Vagina (tissue), 2 donors: ENCODE results near the gene LPIN1.

Experiments used
- POLR2A ChIP-seq, 2 donors: fragments of 450-650 bp; IDR thresholded peaks; one replicate each; pipeline ENCODE4 v1.6.1; 2017; ENCODE audit warnings: antibody characterized with exemption in 2 of 2, mild to moderate bottlenecking in 2 of 2, moderate library complexity in 2 of 2
- TF ChIP-seq, protein P1 (sequence below), 3 experiments: fragments of 450-650 bp in 2 of 3; fragments of 200-600 bp in 1 of 3; sonication (generic) in 1 of 3; IDR thresholded peaks; one replicate each; pipeline ENCODE4 v1.5.1; 2017 to 2019; ENCODE audit warnings: antibody characterized with exemption in 3 of 3, mild to moderate bottlenecking in 2 of 3, moderate library complexity in 2 of 3

DNA sequence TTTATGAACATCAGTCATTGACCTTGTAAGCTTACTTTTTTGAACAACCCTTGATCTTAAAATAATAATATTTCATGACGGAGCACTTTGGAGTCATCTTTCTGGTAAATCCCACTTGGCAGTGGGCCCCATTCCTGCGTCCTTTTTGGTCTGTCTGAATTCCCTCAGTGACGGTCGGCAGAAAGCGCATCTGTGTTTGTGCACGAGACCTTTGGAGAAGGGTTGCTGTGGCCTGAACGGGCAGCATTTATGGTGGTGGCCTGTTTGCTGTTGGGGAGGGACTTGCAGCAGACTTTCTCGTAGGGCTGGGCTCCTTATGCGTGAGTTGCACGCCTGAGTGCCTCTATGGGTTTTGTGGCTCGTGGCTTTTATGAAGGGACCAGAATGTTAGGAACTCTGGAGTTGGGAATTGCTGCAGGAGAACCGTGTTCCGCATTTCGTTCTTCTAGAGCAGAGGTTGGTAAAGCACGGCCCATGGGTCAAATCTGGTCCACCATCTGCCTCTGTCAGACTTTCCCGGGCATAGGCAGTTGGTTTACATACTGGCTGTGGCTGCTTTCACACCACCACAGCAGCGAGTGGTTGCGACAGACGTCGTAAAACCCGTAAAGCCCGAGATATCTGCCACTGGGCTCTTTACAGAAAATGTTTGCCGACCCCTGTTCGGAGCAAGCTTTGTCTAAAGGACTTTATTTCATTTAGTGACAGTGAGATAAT, 30.8 kb downstream of the LPIN1 start:
- no peak for TF ChIP-seq POLR2A (IDR thresholded peaks at IDR 0.05)
- TF ChIP-seq, protein P1, sequence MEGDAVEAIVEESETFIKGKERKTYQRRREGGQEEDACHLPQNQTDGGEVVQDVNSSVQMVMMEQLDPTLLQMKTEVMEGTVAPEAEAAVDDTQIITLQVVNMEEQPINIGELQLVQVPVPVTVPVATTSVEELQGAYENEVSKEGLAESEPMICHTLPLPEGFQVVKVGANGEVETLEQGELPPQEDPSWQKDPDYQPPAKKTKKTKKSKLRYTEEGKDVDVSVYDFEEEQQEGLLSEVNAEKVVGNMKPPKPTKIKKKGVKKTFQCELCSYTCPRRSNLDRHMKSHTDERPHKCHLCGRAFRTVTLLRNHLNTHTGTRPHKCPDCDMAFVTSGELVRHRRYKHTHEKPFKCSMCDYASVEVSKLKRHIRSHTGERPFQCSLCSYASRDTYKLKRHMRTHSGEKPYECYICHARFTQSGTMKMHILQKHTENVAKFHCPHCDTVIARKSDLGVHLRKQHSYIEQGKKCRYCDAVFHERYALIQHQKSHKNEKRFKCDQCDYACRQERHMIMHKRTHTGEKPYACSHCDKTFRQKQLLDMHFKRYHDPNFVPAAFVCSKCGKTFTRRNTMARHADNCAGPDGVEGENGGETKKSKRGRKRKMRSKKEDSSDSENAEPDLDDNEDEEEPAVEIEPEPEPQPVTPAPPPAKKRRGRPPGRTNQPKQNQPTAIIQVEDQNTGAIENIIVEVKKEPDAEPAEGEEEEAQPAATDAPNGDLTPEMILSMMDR (IDR thresholded peaks at IDR 0.05), result no peak
